NCI-H146 treated with DMSO at 0.1 percent for 48 hours (cell line): Measurements from ENCODE around the gene PHTF2.
A peak's percentile ranks its signal among the peaks of the same experiment; 100 is the strongest.
"Not testable (repeated sequence)": the region's sequence is repeated elsewhere in the genome, so short reads cannot be mapped to it uniquely, and the experiment has no call there.

Experiments
- DNase-seq: peaks from one replicate; lab custom pipeline; 2025; ENCODE audit not compliant: unreplicated experiment; lab: John Stamatoyannopoulos, UW

PHTF2 gene

DNA sequence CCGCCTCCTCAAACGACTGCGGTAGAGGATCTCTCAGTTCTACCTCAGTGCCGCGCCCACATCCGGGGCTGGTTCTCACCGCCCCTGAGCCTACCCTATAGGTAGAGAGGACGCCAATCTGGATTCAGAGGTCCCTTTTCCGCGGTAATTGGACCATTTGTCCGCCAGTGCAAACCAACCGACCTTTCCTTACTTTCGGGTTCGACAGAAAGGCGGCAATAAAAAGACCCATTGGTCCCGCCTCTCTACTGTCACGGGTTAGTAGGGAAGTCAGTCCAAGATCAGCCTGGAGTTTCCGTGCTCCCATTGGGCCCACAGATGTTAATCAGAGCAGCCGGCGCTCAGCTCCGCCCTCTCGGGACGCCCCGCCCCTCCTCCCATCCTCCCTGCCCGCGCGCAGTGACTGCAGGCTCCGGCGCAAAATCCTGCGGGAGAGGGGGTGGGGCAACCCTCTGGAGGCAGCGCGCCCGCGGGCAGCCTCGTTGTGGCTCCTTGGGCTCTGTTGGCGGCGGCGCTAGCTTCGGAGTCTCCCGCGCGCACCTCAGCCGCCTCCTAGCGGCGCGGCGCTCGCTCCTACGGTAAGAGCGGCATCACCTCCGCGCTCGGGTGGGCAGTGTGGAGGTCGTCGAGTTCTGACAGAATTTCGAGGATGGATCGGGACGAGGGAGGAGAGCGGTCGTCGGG, at the start of gene PHTF2, which contains the start of gene TMEM60:
TSS of gene PHTF2 (plus strand) at position 380 of the 684 bp plus-strand sequence.
TSS of gene TMEM60 (minus strand) at position 41 of the 684 bp plus-strand sequence. CDS start 4,061 bp downstream, outside the sequence.
- peak; percentile 99 for DNase-seq

DNA sequence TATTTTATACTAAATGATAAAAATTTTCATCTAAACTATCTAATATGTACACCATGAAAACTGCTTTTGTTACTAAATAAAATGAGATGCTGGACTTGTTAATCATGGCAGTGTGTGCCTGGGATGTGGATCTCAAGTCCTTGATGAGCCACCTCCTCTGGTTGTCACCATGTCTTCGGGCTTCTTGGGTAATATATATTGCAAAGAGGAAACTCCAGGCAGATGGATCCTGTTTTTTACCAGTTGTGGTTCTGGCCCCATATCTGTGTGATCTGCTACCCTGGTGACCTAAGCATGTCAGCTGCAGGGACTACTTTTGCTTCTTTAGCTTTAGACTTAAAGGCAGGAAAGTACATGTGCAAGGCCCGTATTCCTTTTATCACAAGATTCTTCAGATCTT, 46.6 kb upstream of the PHTF2 start:
- no peak for DNase-seq

DNA sequence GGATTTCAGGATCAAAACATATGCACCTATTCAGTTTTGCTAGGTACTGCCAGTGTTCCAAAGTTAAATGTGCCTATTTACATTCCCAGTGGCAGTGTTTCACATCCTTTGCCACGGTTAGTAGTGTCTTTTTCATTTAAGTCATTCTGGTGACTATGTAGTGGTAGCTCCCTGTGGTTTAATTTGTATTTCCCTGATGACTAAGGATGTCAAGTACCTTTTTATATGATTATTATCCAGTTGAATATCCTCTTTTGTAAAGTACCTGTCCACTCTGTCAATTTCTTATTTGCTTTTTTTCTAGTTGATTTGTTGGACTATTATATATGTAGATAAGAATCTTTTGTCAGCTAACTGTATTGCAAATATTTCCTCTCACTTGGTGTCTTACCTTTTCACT, 45.4 kb upstream of the PHTF2 start:
- peak; percentile 87 for DNase-seq

DNA sequence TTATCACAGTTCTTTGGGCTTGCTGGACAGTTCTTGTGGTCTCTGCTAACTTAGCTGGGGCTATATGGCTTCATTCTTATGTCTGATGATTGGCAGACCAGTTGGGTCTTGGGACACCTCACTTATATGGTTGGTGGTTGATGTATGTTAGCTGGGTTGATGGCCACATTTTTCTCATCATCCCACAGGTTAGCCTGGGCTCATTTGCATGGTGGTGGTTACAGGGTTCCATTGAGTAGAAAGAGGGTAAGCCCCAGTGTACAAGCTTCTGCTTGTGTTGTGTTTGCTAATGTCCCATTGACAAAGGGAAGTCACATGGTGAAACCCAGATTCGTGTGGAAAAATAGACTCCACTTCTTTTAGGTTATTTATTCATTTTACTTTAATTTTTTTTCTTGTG, 41.0 kb upstream of the PHTF2 start:
- DNase-seq = no peak

DNA sequence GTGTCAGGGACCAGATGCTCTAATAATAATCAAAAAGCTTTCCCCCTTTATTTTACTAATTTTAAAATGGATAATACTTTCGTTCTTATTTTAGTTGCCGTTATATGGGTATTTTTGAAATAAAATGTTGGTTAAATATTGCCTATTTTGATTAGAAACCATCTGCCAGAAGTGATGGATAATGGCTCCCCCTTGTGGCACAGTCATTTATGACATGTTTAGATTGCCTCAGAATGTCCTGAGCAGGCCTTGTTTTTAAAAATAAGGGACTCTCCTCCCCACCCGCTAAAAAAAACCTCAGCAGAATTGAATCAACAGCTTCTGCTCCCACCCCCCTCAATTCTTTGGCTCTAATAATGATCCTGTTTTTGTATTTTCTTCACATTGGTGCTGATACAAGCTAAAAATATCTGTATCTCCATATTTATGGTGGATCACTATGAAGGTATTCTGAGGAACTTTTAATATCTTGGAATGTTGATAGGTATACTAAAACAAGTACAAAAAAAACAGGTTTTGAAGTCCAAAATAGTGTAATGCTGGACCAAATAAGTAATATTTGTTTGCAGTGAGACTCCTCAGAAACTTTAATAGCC, 39.2 kb upstream of the PHTF2 start:
- peak; percentile 15 for DNase-seq

DNA sequence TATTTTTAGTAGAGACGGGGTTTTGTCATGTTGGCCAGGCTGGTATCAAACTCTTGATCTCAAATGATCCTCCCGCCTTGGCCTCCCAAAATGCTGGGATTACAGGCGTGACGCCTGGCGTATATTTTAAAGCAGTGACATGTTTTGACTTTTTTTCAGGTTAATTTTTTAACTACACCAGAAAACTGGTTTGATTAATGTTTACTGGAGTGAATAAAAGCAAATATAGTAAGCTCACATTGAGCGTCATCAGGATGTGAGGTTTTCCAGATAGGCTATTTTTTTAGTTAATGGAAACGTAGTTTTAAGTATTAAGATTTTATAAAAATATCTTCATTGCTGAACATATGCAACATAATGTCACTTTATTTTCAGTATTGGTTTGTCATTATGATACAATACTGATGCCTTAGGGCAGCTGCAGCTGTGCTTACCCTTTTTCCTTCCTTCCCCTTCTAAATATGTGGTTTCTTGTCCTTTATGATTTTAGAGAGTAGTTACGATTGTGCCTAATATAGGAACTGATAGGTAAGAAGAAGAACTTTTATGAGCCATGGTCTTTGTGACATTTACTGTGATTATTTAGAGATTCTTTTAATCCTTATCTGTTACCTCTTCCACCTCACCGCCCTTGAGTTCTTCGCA, 37.6 kb upstream of the PHTF2 start:
- DNase-seq = no peak

DNA sequence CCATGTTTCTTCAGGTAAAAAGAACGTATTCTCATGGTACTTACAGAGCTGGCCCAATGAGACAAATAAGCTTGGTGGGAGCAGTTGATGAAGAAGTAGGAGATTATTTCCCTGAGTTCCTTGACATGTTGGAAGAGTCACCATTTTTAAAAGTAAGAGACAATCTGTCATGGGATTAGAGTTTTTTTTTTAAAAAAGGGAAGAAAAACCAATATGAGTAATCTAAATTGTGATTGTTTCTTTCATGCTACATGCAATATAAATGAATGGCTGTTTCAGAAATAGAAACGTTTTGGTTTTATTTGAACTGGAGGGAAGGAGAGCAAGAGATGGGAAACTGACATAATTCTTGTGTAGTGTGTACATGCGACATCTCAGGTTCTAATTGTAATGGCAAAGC, 33.1 kb upstream of the PHTF2 start:
- DNase-seq = no peak

DNA sequence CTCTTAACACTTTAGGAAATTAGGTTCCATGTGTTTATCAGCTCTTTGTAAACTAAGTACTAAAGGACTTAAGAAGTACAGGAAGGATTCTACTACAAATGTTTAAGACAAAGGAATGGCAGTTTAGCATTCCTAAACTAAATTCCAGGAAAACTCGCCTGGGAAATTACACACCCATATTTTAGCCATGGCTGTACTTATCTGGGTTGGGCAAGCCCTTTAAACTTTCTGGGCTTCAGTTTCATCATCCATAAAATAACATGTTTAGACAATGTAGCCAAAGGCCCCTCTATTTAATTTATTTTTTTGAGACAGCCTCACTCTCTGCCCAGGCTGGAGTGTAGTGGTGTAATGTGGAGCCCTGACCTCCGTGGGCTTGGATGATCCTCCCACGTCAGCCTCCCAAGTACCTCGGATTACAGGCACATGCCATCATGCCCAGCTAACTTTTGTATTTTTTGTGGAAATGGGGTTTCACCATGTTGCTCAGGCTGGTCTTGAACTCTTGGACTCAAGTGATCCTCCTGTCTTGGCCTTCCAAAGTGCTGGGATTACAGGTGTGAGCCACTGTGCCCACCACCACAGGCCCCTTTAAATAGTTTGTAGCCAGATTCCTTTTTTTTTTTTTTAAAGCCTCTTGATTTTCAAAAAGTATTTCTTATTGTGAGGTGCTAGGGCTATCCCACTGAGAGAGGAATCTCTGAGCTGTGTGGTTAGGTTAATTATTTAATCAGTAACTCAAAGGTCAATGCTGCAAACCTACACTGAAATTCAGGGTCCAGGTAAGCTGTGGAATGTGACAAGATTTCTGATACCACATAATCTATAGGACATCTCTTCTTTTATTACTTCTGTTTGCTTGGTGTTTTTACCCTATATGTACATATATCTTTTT, 32.4 kb upstream of the PHTF2 start:
- DNase-seq = no peak

DNA sequence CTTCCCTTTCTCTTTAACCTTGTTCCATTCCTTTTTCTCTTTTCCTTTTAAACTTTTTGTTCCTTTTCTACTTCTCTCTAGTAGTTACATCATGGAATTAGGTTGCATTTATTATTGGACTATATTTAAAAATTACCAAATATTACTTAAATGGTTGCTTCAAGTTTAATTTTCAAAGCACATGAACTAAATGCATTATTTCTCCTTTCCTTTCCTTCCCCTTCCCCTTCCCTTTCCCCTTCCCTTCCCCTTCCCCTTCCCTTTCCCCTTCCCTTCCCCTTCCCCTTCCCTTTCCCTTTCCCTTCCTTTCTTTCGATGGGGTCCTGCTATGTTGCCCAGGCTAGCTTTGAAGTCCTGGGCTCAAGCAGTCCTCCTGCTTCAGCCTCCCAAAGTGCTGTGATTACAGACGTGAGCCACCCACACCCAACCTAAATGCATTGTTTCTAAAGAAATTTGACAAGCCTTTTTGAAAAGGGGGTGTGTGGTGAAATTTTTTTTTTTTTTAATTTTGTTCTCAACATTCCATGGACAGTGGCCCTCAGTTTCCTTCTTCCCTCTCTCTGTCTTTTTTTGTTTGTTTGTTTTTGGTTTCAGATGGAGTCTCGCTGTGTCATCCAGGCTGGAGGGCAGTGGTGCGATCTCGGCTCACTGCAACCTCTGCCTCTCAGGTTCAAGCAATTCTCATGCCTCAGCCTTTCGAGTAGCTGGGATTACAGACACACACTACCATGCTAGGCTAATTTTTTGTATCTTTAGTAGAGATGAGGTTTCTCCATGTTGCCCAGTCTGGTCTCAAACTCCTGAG, 31.6 kb upstream of the PHTF2 start:
- DNase-seq = no peak

DNA sequence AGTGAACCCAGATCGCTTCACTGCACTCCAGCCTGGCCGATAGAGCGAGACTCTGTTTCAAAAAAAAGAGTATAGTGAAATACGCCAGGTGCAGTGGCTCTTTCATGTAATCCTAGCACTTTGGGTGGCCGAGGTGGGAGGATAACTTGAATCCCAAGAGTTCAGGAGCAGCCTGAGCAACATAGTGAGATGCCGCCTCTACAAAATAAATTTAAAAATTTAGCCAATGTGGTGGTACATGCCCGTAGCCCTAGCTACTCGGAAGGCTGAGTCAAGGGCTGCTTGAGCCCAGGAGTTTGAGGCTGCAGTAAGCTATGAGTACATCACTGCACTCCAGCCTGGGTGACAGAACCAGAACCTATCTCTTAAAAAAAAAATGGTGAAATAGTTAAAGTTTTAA, 28.3 kb upstream of the PHTF2 start:
- DNase-seq = no peak

DNA sequence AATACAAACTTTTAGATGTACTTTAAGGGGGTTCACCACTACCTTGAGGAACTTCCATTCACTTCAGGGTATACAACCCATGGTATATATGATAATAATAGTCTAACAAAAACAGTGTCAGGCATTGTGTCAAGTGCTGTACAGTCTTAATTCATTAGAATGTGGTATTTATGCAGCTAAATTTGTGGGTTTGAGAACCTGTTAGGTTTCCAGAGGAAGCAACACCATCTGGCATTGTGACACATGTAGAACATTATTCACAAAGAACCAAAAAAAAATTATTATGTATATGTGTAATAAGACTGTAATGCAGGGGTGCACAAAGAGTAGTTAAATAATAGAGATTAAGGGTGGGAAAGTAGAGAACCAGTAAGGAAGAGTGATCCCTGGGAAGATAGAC, 26.7 kb upstream of the PHTF2 start:
- DNase-seq = no peak

DNA sequence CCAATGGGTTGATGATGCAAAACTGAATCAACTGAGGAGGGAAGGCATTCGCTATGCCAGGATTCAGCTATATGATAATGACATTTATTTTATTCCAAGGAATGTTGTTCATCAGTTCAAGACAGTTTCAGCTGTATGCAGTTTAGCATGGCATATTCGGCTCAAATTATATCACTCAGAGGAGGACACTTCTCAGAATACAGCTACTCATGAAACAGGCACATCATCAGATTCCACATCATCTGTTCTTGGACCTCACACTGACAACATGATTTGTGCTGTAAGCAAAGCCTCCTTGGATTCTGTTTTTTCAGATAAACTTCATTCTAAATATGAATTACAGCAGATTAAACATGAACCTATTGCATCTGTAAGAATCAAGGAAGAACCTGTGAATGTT, 20.0 kb upstream of the PHTF2 start:
- DNase-seq = no peak

DNA sequence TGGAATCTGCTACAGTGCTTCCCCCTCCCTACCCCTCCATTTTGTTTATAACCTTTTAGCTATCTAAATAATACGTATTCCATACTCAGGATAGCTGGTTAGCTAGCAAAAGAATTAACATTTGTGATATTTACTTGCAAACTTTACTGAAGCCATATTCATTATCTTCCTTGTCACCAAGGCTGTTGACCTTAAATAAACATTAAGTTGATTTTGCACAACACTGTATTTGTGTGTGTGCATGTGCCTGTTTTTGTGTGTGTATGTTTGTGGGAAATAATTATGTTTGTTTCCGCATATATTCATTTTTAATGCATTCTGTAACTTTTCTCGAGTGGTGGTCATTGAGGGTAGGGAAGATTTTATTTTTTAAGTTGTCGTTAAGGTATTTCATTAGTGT, 16.2 kb upstream of the PHTF2 start:
- DNase-seq = no peak

DNA sequence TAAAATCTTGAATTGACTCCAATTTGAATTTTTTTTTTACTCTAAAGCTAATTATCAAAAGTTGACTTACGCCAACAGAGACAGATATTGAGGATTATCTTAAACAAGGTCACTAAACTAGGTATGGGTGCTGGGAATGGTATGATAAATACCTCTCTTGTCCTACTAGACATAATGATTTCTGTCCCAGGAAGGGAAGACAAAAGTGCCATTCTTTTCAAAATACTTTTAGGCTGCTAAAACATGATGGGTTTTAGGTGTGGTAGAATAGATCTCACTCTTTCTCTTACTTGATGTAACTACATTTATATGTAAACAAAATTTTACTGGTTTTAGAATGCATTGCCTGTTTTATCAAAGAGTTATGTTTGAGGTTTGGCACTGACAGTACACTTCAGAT, 15.5 kb upstream of the PHTF2 start:
- DNase-seq = no peak

DNA sequence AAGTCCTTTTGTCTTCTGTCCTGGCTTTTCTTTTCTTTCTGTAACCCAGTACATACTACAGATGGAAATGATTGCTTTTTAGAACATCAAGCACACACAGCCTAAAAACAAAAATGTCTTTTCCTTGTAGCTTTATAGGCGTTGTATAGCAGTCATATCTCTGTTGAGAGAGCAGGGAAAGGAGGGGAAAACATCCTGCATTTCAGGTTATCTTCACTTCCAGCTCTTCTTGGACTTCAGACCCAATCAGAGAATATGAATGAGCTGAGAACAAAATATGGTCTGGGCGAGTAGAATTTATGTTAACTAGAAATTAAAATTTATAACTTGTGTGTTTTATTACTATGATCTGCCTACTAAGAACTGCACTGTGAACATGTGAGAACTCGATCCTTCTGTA, 15.0 kb upstream of the PHTF2 start:
- no peak for DNase-seq

DNA sequence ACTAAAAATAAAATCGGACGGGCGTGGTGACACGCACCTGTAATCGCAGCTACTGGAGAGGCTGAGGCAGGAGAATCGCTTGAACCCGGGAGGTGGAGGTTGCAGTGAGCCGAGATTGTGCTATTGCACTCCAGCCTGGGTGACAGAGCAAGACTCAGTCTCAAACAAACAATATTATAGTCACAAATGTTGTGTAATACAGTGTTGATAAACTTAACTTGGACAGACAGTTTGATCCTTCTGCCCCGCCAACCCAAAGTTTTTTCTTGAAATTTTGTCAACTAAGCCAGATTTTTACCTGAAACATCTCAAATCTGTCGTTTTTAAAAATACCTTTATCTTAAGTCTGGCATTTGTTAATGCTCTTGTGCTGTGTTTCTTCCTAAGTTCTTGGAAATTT, 14.1 kb upstream of the PHTF2 start:
- DNase-seq = not testable (repeated sequence)

DNA sequence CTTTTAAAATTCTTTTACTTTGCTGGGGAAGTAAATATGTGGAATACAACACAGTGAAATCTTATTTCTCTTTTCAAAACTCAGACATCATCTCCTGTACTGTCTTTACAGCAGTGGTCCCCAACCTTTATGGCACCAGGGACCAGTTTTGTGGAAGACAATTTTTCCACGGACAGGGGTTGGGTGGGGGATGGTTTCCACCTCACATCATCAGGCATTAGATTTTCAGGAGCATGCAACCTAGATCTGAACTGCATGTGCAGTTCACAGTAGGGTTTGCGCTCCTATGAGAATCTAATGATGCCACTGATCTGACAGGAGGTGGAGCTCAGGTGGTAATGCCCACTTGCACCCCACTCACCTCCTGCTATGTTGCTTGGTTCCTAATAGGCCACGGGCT, 12.6 kb upstream of the PHTF2 start:
- DNase-seq = no peak

DNA sequence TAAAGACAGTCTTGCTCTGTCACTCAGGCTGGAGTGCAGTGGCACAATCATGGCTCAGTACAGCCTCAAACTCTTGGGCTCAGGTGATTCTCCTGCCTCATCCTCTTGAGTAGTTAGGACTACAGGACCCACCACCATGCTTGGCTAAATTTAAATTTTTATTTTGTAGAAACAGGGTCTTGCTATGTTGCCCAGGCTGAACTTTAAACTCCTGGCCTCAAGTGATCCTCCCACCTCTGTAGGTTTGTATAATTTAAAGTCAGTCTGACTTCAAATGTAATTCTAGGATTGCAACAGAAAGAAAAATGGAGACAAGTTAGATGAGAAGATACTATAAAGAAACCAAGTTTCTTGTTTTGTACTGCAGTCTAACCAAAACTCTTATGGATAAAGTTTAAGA, 11.8 kb upstream of the PHTF2 start:
- no peak for DNase-seq

DNA sequence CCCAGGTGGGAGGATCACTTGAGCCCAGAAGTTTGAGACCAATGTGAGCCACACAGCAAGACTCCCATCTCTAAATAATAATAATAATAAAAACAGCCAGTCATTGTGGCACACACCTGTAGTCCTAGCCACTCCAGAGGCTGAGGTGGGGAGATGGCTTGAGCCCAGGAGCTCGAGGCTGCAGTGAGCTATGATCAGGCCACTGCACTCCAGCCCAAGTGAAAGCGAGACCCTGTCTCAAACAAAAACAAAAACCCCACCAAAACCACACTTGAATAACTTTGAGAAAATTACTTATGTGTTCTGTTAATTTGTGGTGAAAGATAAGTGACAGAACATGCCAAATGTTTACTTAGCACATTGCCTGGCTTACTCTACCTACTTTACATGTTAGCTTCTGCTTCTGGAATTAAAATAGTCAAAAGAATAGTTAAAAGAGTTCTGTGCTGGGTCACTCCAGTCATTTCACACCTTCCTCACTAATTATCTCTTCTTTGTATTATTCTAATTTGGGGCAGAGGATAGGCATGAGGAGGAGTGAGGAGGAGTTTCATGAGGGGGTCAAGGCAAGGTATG, 10.2 kb upstream of the PHTF2 start:
- no peak for DNase-seq

DNA sequence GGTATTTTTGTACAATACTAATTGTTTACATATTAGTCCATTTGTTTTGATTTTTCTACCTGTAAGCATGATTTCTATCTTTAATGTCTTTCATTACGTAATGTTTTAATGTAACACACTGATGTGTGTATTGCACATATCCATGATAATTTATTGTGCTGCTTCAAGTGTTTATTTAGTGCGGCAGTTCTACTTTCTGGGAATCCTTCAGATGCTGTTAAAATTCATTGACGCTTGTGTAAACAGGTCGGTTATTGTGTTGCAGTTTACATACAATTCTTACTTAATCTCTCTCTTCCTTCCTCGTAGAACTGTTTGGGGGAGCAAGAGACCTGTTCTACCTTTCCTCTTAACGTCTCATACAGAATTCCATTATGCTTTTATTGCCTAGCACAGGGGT, 7.2 kb upstream of the PHTF2 start:
- DNase-seq = no peak
